Measurements from ENCODE around the gene GNG4.
"Not testable (repeated sequence)": the region's sequence is repeated elsewhere in the genome, so short reads cannot be mapped to it uniquely, and the experiment has no call there.

Gene GNG4

GRCh38 chr1:235567812-235568503, 81.6 kb downstream of the GNG4 start:
- Mint-ChIP-seq H3K9me3 (no peaks in the 10 kb centered on the region), H3K4me1 (peaks cover 18% of the 10 kb centered on the region), H3K27ac (peak overlapping the region; percentile 74), H3K27me3 (no peaks in the 10 kb centered on the region), H3K36me3 (peaks cover 3% of the 10 kb centered on the region), H3K4me3 (no peak overlapping the region)
- CTCF ChIA-PET: interaction anchor here (1.0 kb wide), 1 partner anchor 215 kb away, joined by 3 read pairs; no protein-coding TSS in a partner anchor
- DNase-seq: peak; percentile 47

GRCh38 chr1:235566084-235566483, 83.5 kb downstream of the GNG4 start:
- H3K9me3 Mint-ChIP-seq: no peaks in the 10 kb centered on the region
- H3K27me3 Mint-ChIP-seq: peaks cover 4% of the 10 kb centered on the region
- no peak for DNase-seq
- no peak overlapping the region for H3K4me3 Mint-ChIP-seq
- H3K27ac Mint-ChIP-seq: no peak overlapping the region
- peaks cover 3% of the 10 kb centered on the region for H3K36me3 Mint-ChIP-seq
- peaks cover 18% of the 10 kb centered on the region for H3K4me1 Mint-ChIP-seq
- CTCF ChIA-PET: interaction anchor here (1.3 kb wide), 1 partner anchor 38 kb away, joined by 3 read pairs; no protein-coding TSS in a partner anchor

GRCh38 chr1:235563513-235564061, 86.0 kb downstream of the GNG4 start:
- H3K36me3 Mint-ChIP-seq: peaks cover 3% of the 10 kb centered on the region
- peaks cover 14% of the 10 kb centered on the region for H3K4me1 Mint-ChIP-seq
- CTCF ChIA-PET: interaction anchor here (1.0 to 1.5 kb wide), 3 partner anchors 9 to 49 kb away, joined by 3 to 5 read pairs (median 5); no protein-coding TSS in a partner anchor
- peaks cover 4% of the 10 kb centered on the region for H3K27me3 Mint-ChIP-seq
- no peak overlapping the region for H3K4me3 Mint-ChIP-seq
- no peak overlapping the region for H3K27ac Mint-ChIP-seq
- DNase-seq: no peak
- no peaks in the 10 kb centered on the region for H3K9me3 Mint-ChIP-seq

- peaks cover 4% of the 10 kb centered on the region for H3K4me1 Mint-ChIP-seq
- no peak overlapping the region for H3K4me3 Mint-ChIP-seq
- DNase-seq: no peak
- H3K9me3 Mint-ChIP-seq: no peaks in the 10 kb centered on the region
- CTCF ChIA-PET: interaction anchor here (1.7 kb wide), 1 partner anchor 38 kb away, joined by 4 read pairs; no protein-coding TSS in a partner anchor
- H3K27me3 Mint-ChIP-seq: peaks cover 4% of the 10 kb centered on the region
- H3K36me3 Mint-ChIP-seq: peaks cover 3% of the 10 kb centered on the region
- no peak overlapping the region for H3K27ac Mint-ChIP-seq
Observed at GRCh38 chr1:235562589-235562988, 87.0 kb downstream of the GNG4 start.

GRCh38 chr1:235558621-235559169, 90.9 kb downstream of the GNG4 start:
- H3K9me3 Mint-ChIP-seq: no peaks in the 10 kb centered on the region

GRCh38 chr1:235557495-235557894, 92.1 kb downstream of the GNG4 start:
- CTCF ChIA-PET: interaction anchor here (1.1 to 2.6 kb wide), 5 partner anchors 9 to 414 kb away, joined by 4 to 15 read pairs (median 6); no protein-coding TSS in a partner anchor
- no peak overlapping the region for H3K4me3 Mint-ChIP-seq
- no peak overlapping the region for H3K27ac Mint-ChIP-seq
- no peaks in the 10 kb centered on the region for H3K36me3 Mint-ChIP-seq
- peak; percentile 45 for DNase-seq
- H3K4me1 Mint-ChIP-seq: no peaks in the 10 kb centered on the region
- H3K27me3 Mint-ChIP-seq: peaks cover 4% of the 10 kb centered on the region
- H3K9me3 Mint-ChIP-seq: no peaks in the 10 kb centered on the region

More at GRCh38 chr1:235558621-235559169, 90.9 kb downstream of the GNG4 start:
- no peak overlapping the region for H3K27ac Mint-ChIP-seq
- no peak for DNase-seq
- H3K4me1 Mint-ChIP-seq: no peaks in the 10 kb centered on the region
- H3K36me3 Mint-ChIP-seq: no peaks in the 10 kb centered on the region
- CTCF ChIA-PET: interaction anchor here (0.6 to 2.6 kb wide), 2 partner anchors 41 to 260 kb away, joined by 3 to 15 read pairs; no protein-coding TSS in a partner anchor
- H3K27me3 Mint-ChIP-seq: peaks cover 4% of the 10 kb centered on the region
- no peak overlapping the region for H3K4me3 Mint-ChIP-seq

- no peaks in the 10 kb centered on the region for H3K36me3 Mint-ChIP-seq
- CTCF ChIA-PET: interaction anchor here (0.6 to 2.6 kb wide), 7 partner anchors 8 to 415 kb away, joined by 3 to 15 read pairs (median 5); no protein-coding TSS in a partner anchor
- peaks cover 4% of the 10 kb centered on the region for H3K27me3 Mint-ChIP-seq
- no peak overlapping the region for H3K27ac Mint-ChIP-seq
- H3K4me1 Mint-ChIP-seq: no peaks in the 10 kb centered on the region
- DNase-seq: no peak
- H3K9me3 Mint-ChIP-seq: no peaks in the 10 kb centered on the region
- H3K4me3 Mint-ChIP-seq: no peak overlapping the region
Observed at GRCh38 chr1:235556807-235557206, 92.8 kb downstream of the GNG4 start.

GRCh38 chr1:235553112-235553551, 96.5 kb downstream of the GNG4 start:
- H3K9me3 Mint-ChIP-seq: no peaks in the 10 kb centered on the region
- no peaks in the 10 kb centered on the region for H3K4me1 Mint-ChIP-seq
- H3K27me3 Mint-ChIP-seq: peaks cover 10% of the 10 kb centered on the region
- CTCF ChIA-PET: no interaction called here
- H3K36me3 Mint-ChIP-seq: no peaks in the 10 kb centered on the region
- no peak for DNase-seq
- H3K27ac Mint-ChIP-seq: no peak overlapping the region
- H3K4me3 Mint-ChIP-seq: no peak overlapping the region

GRCh38 chr1:235552146-235552716, 97.4 kb downstream of the GNG4 start:
- H3K36me3 Mint-ChIP-seq: no peaks in the 10 kb centered on the region
- H3K4me1 Mint-ChIP-seq: no peaks in the 10 kb centered on the region
- H3K4me3 Mint-ChIP-seq: no peak overlapping the region
- H3K27ac Mint-ChIP-seq: no peak overlapping the region
- no peaks in the 10 kb centered on the region for H3K9me3 Mint-ChIP-seq
- CTCF ChIA-PET: no interaction called here
- H3K27me3 Mint-ChIP-seq: peaks cover 19% of the 10 kb centered on the region
- no peak for DNase-seq

- DNase-seq: no peak
- H3K36me3 Mint-ChIP-seq: no peaks in the 10 kb centered on the region
- H3K4me3 Mint-ChIP-seq: no peak overlapping the region
- H3K9me3 Mint-ChIP-seq: no peaks in the 10 kb centered on the region
- H3K4me1 Mint-ChIP-seq: no peaks in the 10 kb centered on the region
- H3K27me3 Mint-ChIP-seq: peaks cover 33% of the 10 kb centered on the region
- CTCF ChIA-PET: interaction anchor here (1.6 kb wide), 1 partner anchor 8 kb away, joined by 5 read pairs; no protein-coding TSS in a partner anchor
- H3K27ac Mint-ChIP-seq: no peak overlapping the region
Observed at GRCh38 chr1:235549351-235550139, 100.0 kb downstream of the GNG4 start.

GRCh38 chr1:235546369-235547155, 103.0 kb downstream of the GNG4 start:
- not testable (repeated sequence) for H3K27ac Mint-ChIP-seq, H3K4me1 Mint-ChIP-seq, H3K9me3 Mint-ChIP-seq, H3K36me3 Mint-ChIP-seq, DNase-seq, H3K4me3 Mint-ChIP-seq
- CTCF ChIA-PET: interaction anchor here (0.9 kb wide), 1 partner anchor 54 kb away, joined by 3 read pairs; no protein-coding TSS in a partner anchor
- H3K27me3 Mint-ChIP-seq: peaks cover 33% of the 10 kb centered on the region

- CTCF ChIA-PET: no interaction called here
- Mint-ChIP-seq H3K4me1 (no peaks in the 10 kb centered on the region), H3K4me3 (no peak overlapping the region), H3K27me3 (peaks cover 33% of the 10 kb centered on the region), H3K36me3 (no peaks in the 10 kb centered on the region), H3K9me3 (no peaks in the 10 kb centered on the region), H3K27ac (no peak overlapping the region)
- no peak for DNase-seq
Observed at GRCh38 chr1:235545292-235545930, 104.2 kb downstream of the GNG4 start.

GRCh38 chr1:235542845-235543244, 106.7 kb downstream of the GNG4 start:
- H3K9me3 Mint-ChIP-seq, H3K4me1 Mint-ChIP-seq, H3K36me3 Mint-ChIP-seq, H3K27ac Mint-ChIP-seq, DNase-seq, H3K4me3 Mint-ChIP-seq: not testable (repeated sequence)
- H3K27me3 Mint-ChIP-seq: peaks cover 20% of the 10 kb centered on the region
- CTCF ChIA-PET: interaction anchor here (1.2 kb wide), 1 partner anchor 58 kb away, joined by 3 read pairs; no protein-coding TSS in a partner anchor
